ENCODE data around the gene MRGPRX2. TPM values are rescaled to one million over a fixed set of nuclear protein-coding genes. Genes with fewer than 3 reads are reported as not detected.

Gene MRGPRX2
- polyA plus RNA-seq, 1 of the 3 experiments (the other 2 are of a cell fraction): not detected

DNA sequence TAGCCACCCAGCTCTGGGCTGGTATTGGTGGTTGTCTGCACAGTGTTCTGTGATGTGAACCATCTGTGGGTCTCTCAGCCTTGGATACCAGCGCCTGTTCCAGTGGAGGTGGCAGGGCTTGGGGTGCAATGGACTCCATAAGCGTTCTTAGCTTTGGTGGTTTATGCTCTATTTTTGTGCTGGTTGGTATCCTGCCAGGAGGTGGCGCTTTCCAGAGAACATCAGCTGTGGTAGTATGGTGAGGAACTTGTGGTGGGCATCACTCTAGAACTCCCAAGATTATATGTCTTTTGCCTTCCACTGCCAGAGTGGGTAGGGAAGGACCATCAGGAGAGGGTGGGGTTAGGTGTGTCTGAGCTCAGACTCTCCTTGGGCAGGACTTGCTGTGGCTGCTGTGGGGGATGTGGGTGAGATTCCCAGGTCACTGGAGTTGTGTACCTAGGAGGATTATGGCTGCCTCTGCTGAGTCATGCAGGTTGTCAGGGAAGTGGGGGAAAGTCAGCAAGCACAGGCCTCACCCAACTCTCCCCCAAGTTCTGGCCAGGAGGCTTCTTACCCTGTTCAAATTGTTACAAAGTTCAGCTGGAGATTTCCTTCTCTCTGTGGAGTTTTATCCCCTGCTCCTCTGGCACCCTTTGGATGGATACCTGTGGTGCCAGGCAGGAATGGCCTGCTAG, 47.2 kb downstream of the MRGPRX2 start:
- CTCF ChIA-PET: interaction anchor here (0.9 to 1.9 kb wide), 3 partner anchors 11 to 21 kb away, joined by 3 to 5 read pairs (median 4); no protein-coding TSS in a partner anchor
- POLR2A ChIA-PET: no interaction called here
- Histone ChIP-seq H3K27me3 (ENCODE audit: insufficient read depth) (no peaks in the 10 kb centered on the region), H3K79me2 (ENCODE audit: insufficient read depth) (no peaks in the 10 kb centered on the region), H3K27ac (ENCODE audit: low read depth in 2 of 2, low read length in 1 of 2) (no peak overlapping the region), H3K4me2 (no peak overlapping the region), H3K9me3 (no peaks in the 10 kb centered on the region), H3F3A (replicated peaks; ENCODE audit: insufficient read depth) (no peaks in the 10 kb centered on the region), H3K36me3 (replicated peaks in 1 of 2; ENCODE audit: control insufficient read depth in 1 of 2, insufficient read depth in 2 of 2, low read length in 1 of 2) (no peaks in the 10 kb centered on the region), H3K4me1 (ENCODE audit: control insufficient read depth in 1 of 2, insufficient read depth in 2 of 2, low read depth in 1 of 2, low read length in 1 of 2) (no peaks in the 10 kb centered on the region), H2AFZ (ENCODE audit: low read depth) (no peak overlapping the region), H3K9ac (no peak overlapping the region), H4K20me1 (ENCODE audit: insufficient read depth) (no peaks in the 10 kb centered on the region), H3K9me2 (no peaks in the 10 kb centered on the region), H3K4me3 (ENCODE audit: low read depth in 2 of 2, low read length in 1 of 2) (no peak overlapping the region)
- WGBS (ENCODE audit: low lambda C conversion rate): 51% methylated on average over 3 of the region's 3 CpGs
- no peak for DNase-seq
- TF ChIP-seq CTCF (IDR thresholded peaks at IDR 0.05): peak; percentile 32; the same call in 1 of the 2 replicates
- TF ChIP-seq JUND (IDR thresholded peaks at IDR 0.05): no peak

DNA sequence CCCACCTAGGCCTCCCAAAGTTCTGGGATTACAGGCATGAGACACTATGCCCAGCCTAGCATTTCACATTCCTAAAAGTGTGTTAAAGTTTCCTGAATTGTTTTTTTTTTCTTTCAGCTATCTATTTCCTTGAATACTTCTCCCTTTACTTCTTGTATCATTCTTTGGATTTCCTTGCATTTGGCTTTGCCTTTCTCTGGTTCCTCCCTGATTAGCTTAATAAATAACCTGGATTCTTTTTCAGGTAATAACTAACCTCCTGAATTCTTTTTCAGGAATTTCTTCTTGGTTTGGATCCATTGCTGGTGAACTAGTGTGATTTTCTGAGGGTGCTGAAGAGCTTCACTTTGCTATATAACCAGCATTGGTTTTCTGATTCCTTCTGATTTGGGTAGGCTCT, 47.9 kb downstream of the MRGPRX2 start:
- CTCF ChIA-PET: interaction anchor here (0.9 to 1.9 kb wide), 3 partner anchors 11 to 20 kb away, joined by 3 to 5 read pairs (median 4); no protein-coding TSS in a partner anchor

More for the DNA sequence above, 47.9 kb downstream of the MRGPRX2 start:
- Histone ChIP-seq H3K9me3 (no peaks in the 10 kb centered on the region), H4K20me1 (ENCODE audit: insufficient read depth) (no peaks in the 10 kb centered on the region), H3K4me2 (no peak overlapping the region), H3K36me3 (replicated peaks in 1 of 2; ENCODE audit: control insufficient read depth in 1 of 2, insufficient read depth in 2 of 2, low read length in 1 of 2) (no peaks in the 10 kb centered on the region), H3F3A (replicated peaks; ENCODE audit: insufficient read depth) (no peaks in the 10 kb centered on the region), H3K27me3 (ENCODE audit: insufficient read depth) (no peaks in the 10 kb centered on the region), H3K9me2 (no peaks in the 10 kb centered on the region), H3K79me2 (ENCODE audit: insufficient read depth) (no peaks in the 10 kb centered on the region), H3K4me1 (ENCODE audit: control insufficient read depth in 1 of 2, insufficient read depth in 2 of 2, low read depth in 1 of 2, low read length in 1 of 2) (no peaks in the 10 kb centered on the region), H3K27ac (ENCODE audit: low read depth in 2 of 2, low read length in 1 of 2) (no peak overlapping the region), H2AFZ (ENCODE audit: low read depth) (no peak overlapping the region), H3K9ac (no peak overlapping the region), H3K4me3 (ENCODE audit: low read depth in 2 of 2, low read length in 1 of 2) (no peak overlapping the region)
- POLR2A ChIA-PET: no interaction called here
- no peak for TF ChIP-seq ZBTB33 (IDR thresholded peaks at IDR 0.05; ENCODE audit: borderline replicate concordance, low read depth)
- no peak for TF ChIP-seq GATA2 (CRISPR knock-in tag; IDR thresholded peaks at IDR 0.05)
- TF ChIP-seq SMC3 (IDR thresholded peaks at IDR 0.05; ENCODE audit: low read depth, low read length): no peak
- TF ChIP-seq, protein P1, sequence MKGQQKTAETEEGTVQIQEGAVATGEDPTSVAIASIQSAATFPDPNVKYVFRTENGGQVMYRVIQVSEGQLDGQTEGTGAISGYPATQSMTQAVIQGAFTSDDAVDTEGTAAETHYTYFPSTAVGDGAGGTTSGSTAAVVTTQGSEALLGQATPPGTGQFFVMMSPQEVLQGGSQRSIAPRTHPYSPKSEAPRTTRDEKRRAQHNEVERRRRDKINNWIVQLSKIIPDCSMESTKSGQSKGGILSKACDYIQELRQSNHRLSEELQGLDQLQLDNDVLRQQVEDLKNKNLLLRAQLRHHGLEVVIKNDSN (IDR thresholded peaks at IDR 0.05; ENCODE audit: borderline replicate concordance, low read depth): no peak
- no peak for TF ChIP-seq RAD21 (IDR thresholded peaks at IDR 0.05; ENCODE audit: low read length)
- no peak for TF ChIP-seq MEF2A (IDR thresholded peaks at IDR 0.05; ENCODE audit: borderline replicate concordance, low read depth)
- no peak for TF ChIP-seq YY1 (IDR thresholded peaks at IDR 0.05; ENCODE audit: low read depth)
- no peak for TF ChIP-seq FOXJ3 (CRISPR knock-in tag; IDR thresholded peaks at IDR 0.05)
- DNase-seq: no peak

Other genes with a start within 250 kb of the MRGPRX2 start
- gene MRGPRX1, start 121.3 kb downstream of the MRGPRX2 start, polyA plus RNA-seq (2012; rRNA removed): not detected in 2 replicates
- gene ZDHHC13, start 56.5 kb upstream of the MRGPRX2 start, polyA plus RNA-seq (2012; rRNA removed): 8.2 and 10.2 TPM in 2 replicates
- not detected in 2 replicates for gene CSRP3, start 141.3 kb upstream of the MRGPRX2 start, polyA plus RNA-seq (2012; rRNA removed)
- 2.5 and 2.7 TPM in 2 replicates for gene E2F8, start 180.2 kb upstream of the MRGPRX2 start, polyA plus RNA-seq (2012; rRNA removed)

Measured in SK-N-SH (cell line).